Endothelial cell of umbilical vein (primary cell): Measurements from ENCODE around the gene TSTD2.

Experiments used
- EZH2 ChIP-seq: IDR thresholded peaks from 2 replicates; pipeline ENCODE4 v1.6.1; 2012; ENCODE audit warnings: borderline replicate concordance, low read depth, mild to moderate bottlenecking, moderate library complexity, low read length, inconsistent platforms; ENCODE audit not compliant: severe bottlenecking
- FOS ChIP-seq: IDR thresholded peaks from 2 replicates; pipeline ENCODE4 v1.6.1; 2011; ENCODE audit warnings: mild to moderate bottlenecking, low read length, moderate library complexity, borderline replicate concordance; ENCODE audit not compliant: insufficient read depth
- GATA2 ChIP-seq: IDR thresholded peaks from 2 replicates; pipeline ENCODE4 v1.7.0; 2011; ENCODE audit warnings: low read depth, mild to moderate bottlenecking, moderate library complexity, mixed read lengths, low read length; ENCODE audit not compliant: insufficient read length, insufficient read depth
- JUN ChIP-seq: IDR thresholded peaks from 2 replicates; pipeline ENCODE4 v1.6.1; 2011; ENCODE audit warnings: borderline replicate concordance, low read depth; ENCODE audit not compliant: insufficient read length, insufficient read depth
- MYC ChIP-seq: IDR thresholded peaks from one replicate; pipeline ENCODE4 v1.6.1; 2011; ENCODE audit warnings: mild to moderate bottlenecking, low read depth, low read length
- POLR2A ChIP-seq: IDR thresholded peaks from 2 replicates; pipeline ENCODE4 v1.6.1; 2012; ENCODE audit warnings: low read depth, mild to moderate bottlenecking, control low read depth, low read length
- POLR2AphosphoS5 ChIP-seq: IDR thresholded peaks from 2 replicates; pipeline ENCODE4 v1.6.1; 2012; ENCODE audit warnings: low read depth, mild to moderate bottlenecking, control low read depth, low read length, moderate library complexity; ENCODE audit not compliant: insufficient read depth
- TF ChIP-seq, protein P1 (sequence below), 2 donors: IDR thresholded peaks; 1 replicate in 1 of 2; 2 replicates in 1 of 2; pipeline ENCODE4 v1.5.1; 2011; ENCODE audit warnings: low read length in 2 of 2, mild to moderate bottlenecking in 2 of 2, moderate library complexity in 2 of 2, control low read depth in 1 of 2, inconsistent platforms in 1 of 2, low read depth in 1 of 2; ENCODE audit not compliant: insufficient read depth in 1 of 2; ENCODE audit errors: extremely low read depth in 1 of 2
- TF ChIP-seq, protein P2 (sequence below): IDR thresholded peaks from 2 replicates; pipeline ENCODE4 v1.6.1; 2011; ENCODE audit not compliant: insufficient read depth, insufficient read length

DNA sequence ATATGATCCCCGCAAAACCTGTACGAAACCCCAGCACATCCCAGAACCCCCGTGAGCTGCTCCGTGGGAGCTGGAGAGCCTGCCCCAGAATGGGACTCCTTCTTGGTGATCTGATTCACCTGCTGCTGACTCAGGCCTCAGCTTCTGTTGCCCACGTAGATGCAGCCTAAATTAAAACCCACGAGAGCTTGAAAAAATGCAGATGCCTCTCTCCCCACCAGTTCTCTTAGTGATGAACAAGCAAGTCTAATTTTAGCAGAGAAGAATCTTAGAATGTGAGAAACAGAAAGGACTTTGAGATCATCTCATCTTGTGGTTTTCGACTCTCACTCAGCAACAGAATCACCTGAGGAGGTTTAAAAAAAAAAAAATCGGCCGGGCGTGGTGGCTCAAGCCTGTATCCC lies 74.1 kb downstream of the TSTD2 start:
- TF ChIP-seq FOS (no peak), POLR2AphosphoS5 (no peak), MYC (no peak), POLR2A (no peak), EZH2 (no peak), JUN (no peak), GATA2 (no peak)
- TF ChIP-seq, protein P1, sequence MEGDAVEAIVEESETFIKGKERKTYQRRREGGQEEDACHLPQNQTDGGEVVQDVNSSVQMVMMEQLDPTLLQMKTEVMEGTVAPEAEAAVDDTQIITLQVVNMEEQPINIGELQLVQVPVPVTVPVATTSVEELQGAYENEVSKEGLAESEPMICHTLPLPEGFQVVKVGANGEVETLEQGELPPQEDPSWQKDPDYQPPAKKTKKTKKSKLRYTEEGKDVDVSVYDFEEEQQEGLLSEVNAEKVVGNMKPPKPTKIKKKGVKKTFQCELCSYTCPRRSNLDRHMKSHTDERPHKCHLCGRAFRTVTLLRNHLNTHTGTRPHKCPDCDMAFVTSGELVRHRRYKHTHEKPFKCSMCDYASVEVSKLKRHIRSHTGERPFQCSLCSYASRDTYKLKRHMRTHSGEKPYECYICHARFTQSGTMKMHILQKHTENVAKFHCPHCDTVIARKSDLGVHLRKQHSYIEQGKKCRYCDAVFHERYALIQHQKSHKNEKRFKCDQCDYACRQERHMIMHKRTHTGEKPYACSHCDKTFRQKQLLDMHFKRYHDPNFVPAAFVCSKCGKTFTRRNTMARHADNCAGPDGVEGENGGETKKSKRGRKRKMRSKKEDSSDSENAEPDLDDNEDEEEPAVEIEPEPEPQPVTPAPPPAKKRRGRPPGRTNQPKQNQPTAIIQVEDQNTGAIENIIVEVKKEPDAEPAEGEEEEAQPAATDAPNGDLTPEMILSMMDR (IDR thresholded peaks at IDR 0.05; ENCODE audit: extremely low read depth in 1 of 2, insufficient read depth in 1 of 2, low read depth in 1 of 2, low read length in 2 of 2) = no peak
- TF ChIP-seq, protein P2, sequence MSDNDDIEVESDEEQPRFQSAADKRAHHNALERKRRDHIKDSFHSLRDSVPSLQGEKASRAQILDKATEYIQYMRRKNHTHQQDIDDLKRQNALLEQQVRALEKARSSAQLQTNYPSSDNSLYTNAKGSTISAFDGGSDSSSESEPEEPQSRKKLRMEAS = no peak
